NOMO-1 (cell line): Measurements from ENCODE around the gene SLC25A12.
"Not testable (repeated sequence)": the region's sequence is repeated elsewhere in the genome, so short reads cannot be mapped to it uniquely, and the experiment has no call there.

Experiments used
- DNase-seq, 2 experiments: peaks; one replicate each; lab custom pipeline; 2025; ENCODE audit not compliant: unreplicated experiment in 2 of 2; lab: John Stamatoyannopoulos, UW

The SLC25A12 gene

DNA sequence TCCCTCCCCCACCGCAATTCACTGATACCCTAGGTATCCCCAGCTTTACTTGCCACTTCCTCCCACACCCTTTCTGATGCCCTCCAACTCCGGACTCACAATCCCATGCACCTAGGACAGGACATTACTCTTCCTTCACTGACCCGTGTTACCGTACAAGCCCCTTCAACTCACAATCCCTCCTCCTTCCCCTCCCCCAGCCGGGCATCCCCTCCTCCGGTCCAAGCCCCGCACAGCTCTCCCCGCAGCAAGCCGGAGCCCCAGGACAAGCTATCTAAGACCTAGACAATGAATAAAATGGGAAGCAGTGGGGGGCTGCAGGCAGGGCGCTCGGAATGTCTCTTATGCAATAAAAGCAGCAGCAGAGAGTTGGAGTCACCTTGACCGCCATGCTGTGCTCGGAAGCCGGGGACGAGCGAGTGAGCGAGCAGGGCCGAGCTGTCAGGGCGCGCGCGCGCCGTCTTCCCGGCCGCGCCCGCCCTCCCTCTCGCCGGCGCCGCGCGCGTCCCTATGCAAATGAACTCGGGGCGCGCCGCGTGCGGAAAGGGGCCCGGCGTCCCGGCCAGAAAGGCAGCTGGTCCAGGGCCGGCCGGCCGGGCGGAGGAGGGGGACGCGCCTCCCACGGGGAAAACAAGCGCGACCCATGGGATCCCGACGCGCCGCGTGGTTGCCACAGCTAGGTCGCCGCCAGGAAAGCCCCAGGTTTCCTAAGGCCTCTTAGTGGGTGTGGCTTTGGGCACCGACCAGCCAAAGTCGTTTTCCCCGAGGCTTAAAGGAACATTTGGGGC lies at the start of gene SLC25A12:
SLC25A12 (minus strand) TSS at position 421 of the 788 bp plus-strand sequence; CDS start at position 391, 30 bp downstream.
- DNase-seq: peak; percentile 85 to 88

GRCh38 chr2:171941316-171941699 lies 47.3 kb upstream of the SLC25A12 start:
- no peak for DNase-seq

DNA sequence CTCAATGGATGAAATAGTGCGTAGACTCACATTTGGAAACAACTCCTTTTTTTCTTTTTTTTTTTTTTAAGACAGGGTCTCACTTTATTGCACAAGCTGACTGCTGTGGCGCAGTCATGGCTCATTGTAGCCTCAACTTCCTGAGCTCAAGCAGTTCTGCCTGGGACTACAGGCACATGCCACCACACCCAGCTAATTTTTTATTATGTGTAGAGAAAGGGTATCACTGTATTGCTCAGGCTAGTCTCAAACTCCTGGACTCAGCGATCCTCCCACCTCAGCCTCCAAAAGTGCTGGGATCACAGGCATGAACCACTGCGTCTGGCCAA lies 45.7 kb upstream of the SLC25A12 start:
- DNase-seq: peak; percentile 53 to 73

GRCh38 chr2:171939058-171939742 lies 45.2 kb upstream of the SLC25A12 start:
- DNase-seq: no peak

DNA sequence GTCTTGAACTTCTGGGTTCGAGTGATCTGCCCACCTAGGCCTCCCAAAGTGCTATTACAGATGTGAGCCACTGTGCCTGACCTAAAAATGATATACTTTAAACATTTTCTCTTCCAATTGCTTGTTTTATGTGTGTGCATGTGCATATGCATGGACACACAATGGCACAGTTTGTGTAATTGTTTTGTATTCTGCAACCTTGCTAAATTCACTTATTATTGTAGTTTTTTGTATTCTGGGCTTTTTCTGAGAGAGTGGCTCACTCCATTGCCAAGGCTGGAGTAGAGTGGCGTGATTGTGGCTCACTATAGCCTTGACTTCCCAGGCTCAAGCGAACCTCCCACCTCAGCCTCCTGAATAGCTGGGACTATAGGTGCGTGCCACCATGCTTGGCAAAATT lies 36.3 kb upstream of the SLC25A12 start:
- no peak for DNase-seq

DNA sequence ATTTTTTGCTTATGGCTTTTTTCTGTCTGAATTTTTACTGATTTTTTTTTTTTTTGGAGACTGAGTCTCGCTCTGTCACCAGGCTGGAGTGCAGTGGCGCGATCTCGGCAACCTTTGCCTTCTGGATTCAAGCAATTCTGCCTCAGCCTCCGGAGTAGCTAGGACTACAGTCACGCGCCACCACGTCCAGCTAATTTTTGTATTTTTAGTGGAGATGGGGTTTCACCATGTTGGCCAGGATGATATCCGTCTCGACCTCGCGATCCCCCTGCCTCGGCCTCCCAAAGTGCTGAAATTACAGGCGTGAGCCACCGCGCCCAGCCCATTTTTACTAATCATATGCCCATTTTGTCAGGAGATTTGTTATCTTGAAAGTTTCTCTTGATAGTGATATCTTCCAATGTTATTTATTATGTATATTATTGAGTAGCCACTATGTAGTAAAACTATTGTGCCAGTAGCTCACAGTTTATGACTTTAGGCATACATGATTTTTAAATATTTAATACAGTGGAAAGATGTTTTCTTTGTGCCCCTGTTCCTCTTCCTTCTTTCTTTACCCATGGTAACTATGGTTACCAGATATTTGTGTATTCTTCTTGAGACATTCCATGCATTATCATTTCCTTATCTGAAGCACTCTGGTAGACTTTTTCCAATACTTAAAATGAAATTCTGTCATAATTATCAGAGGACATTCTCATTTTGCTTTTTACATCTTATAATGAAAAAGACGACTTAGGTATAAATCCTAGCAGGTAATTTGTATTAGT lies 30.3 kb upstream of the SLC25A12 start:
- peak in 1 of 2 experiments; percentile 8 for DNase-seq

DNA sequence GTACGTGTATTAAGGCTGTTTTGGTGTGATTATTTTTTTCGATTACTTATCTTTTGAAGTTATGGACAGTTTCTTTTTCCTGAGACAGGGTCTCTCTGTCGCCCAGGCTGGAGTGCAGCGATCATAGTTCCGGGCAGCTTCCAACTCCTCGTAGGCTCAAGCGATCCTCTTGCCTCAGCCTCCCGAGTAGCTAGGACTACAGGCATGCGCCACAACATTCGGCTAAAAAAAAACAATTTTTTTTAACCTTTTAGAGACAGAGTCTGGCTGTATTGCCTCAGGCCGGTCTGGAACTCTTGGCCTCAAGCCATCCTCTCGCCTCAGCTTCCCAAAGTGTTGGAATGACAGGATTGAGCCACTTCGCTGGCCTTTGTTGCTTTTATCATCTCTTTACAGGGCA lies 29.2 kb upstream of the SLC25A12 start:
- no peak for DNase-seq

DNA sequence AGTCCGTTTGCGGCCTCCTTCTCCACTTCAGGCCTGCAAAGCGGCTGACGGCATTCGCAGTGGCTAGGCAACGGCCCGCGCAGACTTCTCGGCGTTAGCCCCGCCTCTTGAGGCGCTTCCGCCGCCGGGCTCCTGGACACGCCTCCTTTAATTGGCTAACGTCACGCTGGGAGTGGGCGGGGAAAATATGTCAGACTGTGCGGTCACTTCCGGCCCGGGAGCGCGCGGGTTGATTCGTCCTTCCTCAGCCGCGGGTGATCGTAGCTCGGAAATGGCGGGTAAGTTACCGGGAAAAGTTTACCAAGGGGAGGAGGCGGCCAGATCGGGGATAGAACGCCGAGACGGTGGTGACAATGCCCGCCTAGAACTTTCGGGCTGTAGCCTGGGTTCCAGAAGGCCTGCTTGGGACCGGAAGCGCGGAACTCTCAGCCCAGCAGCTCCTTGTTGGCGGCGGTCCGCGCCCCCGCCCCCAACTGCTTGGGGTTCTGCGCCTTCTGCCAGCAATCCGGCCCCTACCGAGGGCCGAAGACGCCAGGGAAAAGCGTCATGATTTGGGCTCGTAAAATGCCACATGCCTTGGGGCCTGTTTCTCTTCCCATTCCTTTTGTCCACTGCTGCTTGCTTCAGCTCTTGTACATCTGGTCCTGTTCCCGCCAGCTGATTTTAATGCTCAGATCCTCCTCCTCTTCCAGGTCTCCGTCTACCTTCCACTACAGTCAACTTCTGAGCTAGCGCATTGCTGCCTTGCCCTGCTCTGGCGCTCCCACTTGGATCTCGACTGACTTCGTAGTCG lies 28.4 kb upstream of the SLC25A12 start, which contains the start of gene HAT1:
HAT1 (plus strand) TSS at position 232 of the 793 bp plus-strand sequence; CDS start at position 272, 40 bp downstream.
- peak; percentile 94 to 99 for DNase-seq

DNA sequence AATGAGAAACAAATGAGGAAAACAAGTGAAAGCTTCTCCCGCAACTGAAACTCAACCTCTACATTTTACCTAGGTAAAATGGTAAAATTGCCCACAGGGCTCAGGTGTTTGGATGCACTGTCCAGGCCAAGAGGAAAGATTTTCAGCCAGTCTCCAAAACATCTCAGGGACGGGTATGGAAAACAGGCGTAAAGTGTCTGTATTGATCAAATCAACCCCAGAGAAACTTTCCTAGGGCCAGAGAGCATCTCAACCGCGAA lies 27.9 kb upstream of the SLC25A12 start:
- DNase-seq: no peak

GRCh38 chr2:171919453-171919852 lies 25.4 kb upstream of the SLC25A12 start:
- DNase-seq: no peak

DNA sequence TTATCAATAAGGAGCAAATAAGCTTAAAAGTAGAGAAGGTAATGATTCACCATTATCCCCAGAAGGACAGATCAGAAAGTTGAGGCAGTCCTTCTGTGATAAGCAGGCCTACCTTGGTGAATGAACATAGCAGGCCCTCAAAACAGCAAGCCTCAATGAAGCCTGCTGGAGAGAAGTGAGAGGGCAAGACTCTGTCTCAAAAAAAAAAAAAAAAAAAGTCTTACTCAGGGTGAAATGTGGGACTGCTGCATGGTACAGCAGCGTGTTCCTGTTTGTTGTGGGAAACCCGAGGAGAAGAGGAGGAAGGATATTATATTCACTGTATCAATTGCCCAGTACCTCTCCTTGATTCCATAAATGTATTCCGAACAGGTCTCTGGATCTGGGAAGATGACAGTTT lies 19.5 kb upstream of the SLC25A12 start:
- no peak for DNase-seq

DNA sequence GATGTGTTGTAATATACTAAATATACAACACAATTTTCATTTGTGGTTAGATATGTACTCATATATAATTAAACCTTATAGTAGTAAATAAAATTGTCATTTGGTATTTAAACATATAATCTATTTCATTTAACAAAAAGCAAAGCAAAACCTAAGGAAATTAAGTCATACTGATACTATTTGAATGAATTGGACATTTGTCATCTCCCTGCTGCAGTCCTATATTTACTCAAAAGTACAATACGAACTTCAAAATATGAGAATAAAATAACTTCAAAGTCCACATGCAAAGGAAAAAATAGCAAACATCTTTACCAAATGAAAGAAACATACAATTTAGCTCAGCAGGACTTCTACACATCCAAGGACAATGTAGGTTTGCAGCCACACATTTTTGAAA lies 16.4 kb upstream of the SLC25A12 start:
- DNase-seq: no peak

- no peak for DNase-seq
Observed at GRCh38 chr2:171909266-171909665, 15.2 kb upstream of the SLC25A12 start.

- no peak for DNase-seq
Observed at GRCh38 chr2:171908235-171908634, 14.2 kb upstream of the SLC25A12 start.

GRCh38 chr2:171902840-171903420 lies 8.9 kb upstream of the SLC25A12 start:
- no peak for DNase-seq

DNA sequence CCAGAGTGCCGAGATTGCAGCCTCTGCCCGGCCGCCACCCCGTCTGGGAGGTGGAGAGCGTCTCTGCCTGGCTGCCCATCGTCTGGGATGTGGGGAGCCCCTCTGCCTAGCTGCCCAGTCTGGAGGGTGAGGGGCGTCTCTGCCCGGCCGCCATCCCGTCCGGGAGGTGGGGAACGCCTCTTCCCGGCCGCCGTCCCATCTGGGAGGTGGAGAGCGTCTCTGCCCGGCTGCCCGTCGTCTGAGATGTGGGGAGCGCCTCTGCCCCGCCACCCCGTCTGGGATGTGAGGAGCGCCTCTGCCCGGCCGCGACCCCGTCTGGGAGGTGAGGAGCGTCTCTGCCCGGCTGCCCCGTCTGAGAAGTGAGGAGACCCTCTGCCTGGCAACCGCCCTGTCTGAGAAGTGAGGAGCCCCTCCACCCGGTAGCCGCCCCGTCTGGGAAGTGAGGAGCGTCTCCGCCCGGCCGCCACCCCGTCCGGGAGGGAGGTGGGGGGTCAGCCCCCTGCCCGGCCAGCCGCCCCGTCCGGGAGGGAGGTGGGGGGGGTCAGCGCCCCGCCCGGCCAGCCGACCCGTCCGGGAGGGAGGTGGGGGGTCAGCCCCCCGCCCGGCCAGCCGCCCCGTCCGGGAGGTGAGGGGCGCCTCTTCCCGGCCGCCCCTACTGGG lies 5.7 kb upstream of the SLC25A12 start:
- not testable (repeated sequence) for DNase-seq

DNA sequence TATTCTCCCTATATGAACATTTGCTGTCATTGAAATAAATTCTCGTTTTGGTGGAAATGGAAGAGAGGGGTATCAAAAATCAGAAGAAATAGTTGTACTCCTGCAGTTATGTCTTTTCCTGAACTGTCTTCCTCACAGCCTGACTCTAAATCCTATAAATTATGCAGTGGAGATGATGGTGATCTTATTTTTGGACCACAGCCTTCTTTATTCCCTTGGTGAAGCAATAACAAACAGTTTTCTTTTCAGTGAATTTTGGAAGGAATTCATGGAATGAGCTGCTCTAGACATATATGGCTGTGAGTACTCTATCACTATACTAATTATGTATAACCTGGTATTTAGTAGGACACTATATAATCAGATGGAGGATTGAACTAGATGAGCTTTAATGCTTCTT lies 1.7 kb upstream of the SLC25A12 start:
- no peak for DNase-seq

DNA sequence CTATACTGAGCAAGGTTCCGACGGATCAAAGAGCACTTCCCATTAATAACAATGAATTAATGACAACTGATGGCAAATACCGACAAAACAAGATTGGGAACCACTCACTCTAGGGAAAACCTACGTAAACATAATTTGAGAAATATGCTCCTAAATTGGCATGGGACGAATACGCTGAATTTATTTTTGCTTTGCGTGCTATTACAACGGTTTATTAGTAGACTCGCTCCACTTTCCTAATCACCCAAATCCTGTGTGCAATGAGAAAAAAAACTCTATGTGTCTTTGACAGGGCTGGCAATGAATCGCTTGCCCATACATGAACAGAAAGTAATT lies 536 bp upstream of the SLC25A12 start:
- peak in 1 of 2 experiments; percentile 33 for DNase-seq

GRCh38 chr2:171893196-171893823 lies 734 bp downstream of the SLC25A12 start:
- DNase-seq: peak; percentile 58 to 71

GRCh38 chr2:171889808-171890207 lies 4.2 kb downstream of the SLC25A12 start:
- no peak for DNase-seq
